HepG2 (cell line): Measurements from ENCODE around the gene DCP2. TPM values are rescaled to one million over a fixed set of nuclear protein-coding genes. Genes with fewer than 3 reads are reported as not detected.

Source experiments
- ATAC-seq: fragments of 200-7000 bp; cut with Tn5 transposase; 3 replicates; pipeline ENCODE4 v1.9.1; 2020; ENCODE audit warnings: mild to moderate bottlenecking, moderate library complexity
- BruUV-seq: library from RNA; stranded (reverse); fragments of 400-500 nt; replicated peaks from 2 replicates; lab custom pipeline; 2021; lab: Mats Ljungman, UMichigan
- CTCF ChIA-PET: fragments of 300-600 bp; formaldehyde crosslinking; extraction: SDS; loops from one replicate; lab custom pipeline; 2021; ENCODE audit warnings: low total read pairs, inconsistent platforms, low intra/inter-chr PET ratio; lab: Yijun Ruan, JAX
- POLR2A ChIA-PET: fragments of 350-600 bp; sonication (Branson Sonifier 250); formaldehyde crosslinking; loops from one replicate; lab custom pipeline; 2020; ENCODE audit warnings: antibody characterized with exemption, inconsistent platforms; lab: Yijun Ruan, JAX
- DNase-seq: peaks from one replicate; pipeline ENCODE4 v3.0.0-alpha.2; 2015; ENCODE audit warnings: low spot score
- FAIRE-seq: peaks from 3 replicates; lab custom pipeline; 2011; peaks lifted over from hg19 to GRCh38; lab: Jason Lieb, UNC
- H2AFZ ChIP-seq: one replicate; pipeline ENCODE4 v1.6.1; 2011; ENCODE audit warnings: low read length, inconsistent platforms
- H3K27ac ChIP-seq: fragments of 300-600 bp; 3 replicates; pipeline ENCODE4 v1.8.0; 2011; ENCODE audit warnings: mixed run types, mild to moderate bottlenecking, mixed read lengths, low read length, inconsistent platforms; ENCODE audit not compliant: insufficient read depth; ENCODE audit errors: extremely low read length
- H3K27me3 ChIP-seq, 2 experiments: fragments of 200-600 bp in 1 of 2; 2 replicates in 1 of 2; 3 replicates in 1 of 2; pipeline versions ENCODE4 v1.6.0 to v1.8.0; 2011; ENCODE audit warnings: low read length in 2 of 2, mild to moderate bottlenecking in 2 of 2, moderate library complexity in 2 of 2, inconsistent platforms in 1 of 2; ENCODE audit not compliant: insufficient read depth in 2 of 2, control insufficient read depth in 1 of 2
- H3K36me3 ChIP-seq, 2 experiments: fragments of 200-600 bp in 1 of 2; replicated peaks in 1 of 2; 2 replicates in 1 of 2; 3 replicates in 1 of 2; pipeline versions ENCODE4 v1.5.1 to v1.8.0; 2011; ENCODE audit warnings: low read length in 2 of 2, inconsistent platforms in 1 of 2; ENCODE audit not compliant: insufficient read depth in 2 of 2, control insufficient read depth in 1 of 2
- H3K4me1 ChIP-seq: 2 replicates; pipeline ENCODE4 v1.5.1; 2012; ENCODE audit warnings: low read length, inconsistent platforms; ENCODE audit not compliant: insufficient read depth
- H3K4me2 ChIP-seq: 2 replicates; pipeline ENCODE4 v1.6.0; 2011; ENCODE audit warnings: low read depth, low read length, inconsistent platforms
- H3K4me3 ChIP-seq, 3 experiments: fragments of 200-600 bp in 1 of 3; sonication (generic), shearing (Covaris generic) in 1 of 3; replicated peaks in 1 of 3; 2 replicates each; pipeline ENCODE4 v1.5.1; 2011 to 2016; ENCODE audit warnings: low read length in 3 of 3, inconsistent platforms in 2 of 3, low read depth in 2 of 3, mild to moderate bottlenecking in 2 of 3, control low read depth in 1 of 3, mixed read lengths in 1 of 3; ENCODE audit not compliant: insufficient read depth in 1 of 3
- H3K79me2 ChIP-seq: one replicate; pipeline ENCODE4 v1.6.1; 2011; ENCODE audit warnings: low read length, inconsistent platforms; ENCODE audit not compliant: insufficient read depth
- H3K9ac ChIP-seq: 2 replicates; pipeline ENCODE4 v1.6.0; 2011; ENCODE audit warnings: mild to moderate bottlenecking, low read depth, low read length, inconsistent platforms; ENCODE audit not compliant: insufficient read depth
- H3K9me3 ChIP-seq: 2 replicates; pipeline ENCODE4 v1.5.1; 2012; ENCODE audit warnings: mild to moderate bottlenecking, low read length
- H4K20me1 ChIP-seq: 2 replicates; pipeline ENCODE4 v1.6.0; 2011; ENCODE audit warnings: inconsistent platforms, mild to moderate bottlenecking, low read length, moderate library complexity; ENCODE audit not compliant: insufficient read depth
- EP300 ChIP-seq, 3 experiments: sonication (generic) in 1 of 3; formaldehyde crosslinking in 1 of 3; IDR thresholded peaks; 2 replicates each; pipeline versions ENCODE4 v1.5.1 to v1.6.1; 2011 to 2020; ENCODE audit warnings: low read depth in 2 of 3, low read length in 2 of 3, borderline replicate concordance in 1 of 3, improper control_type of control experiment in 1 of 3, mild to moderate bottlenecking in 1 of 3, missing genetic modification reagents in 1 of 3, moderate library complexity in 1 of 3
- HHEX ChIP-seq: IDR thresholded peaks from 2 replicates; pipeline ENCODE4 v1.6.1; 2016; ENCODE audit warnings: control low read depth
- HNRNPL ChIP-seq: fragments of 200-400 bp; formaldehyde crosslinking; IDR thresholded peaks from 2 replicates; pipeline ENCODE4 v1.6.1; 2017; ENCODE audit warnings: mild to moderate bottlenecking, low read depth, low read length
- MTF2 ChIP-seq: sonication (generic); formaldehyde crosslinking; IDR thresholded peaks from 2 replicates; pipeline ENCODE4 v1.5.0; 2020; ENCODE audit warnings: missing genetic modification reagents, borderline replicate concordance
- REPIN1 ChIP-seq: sonication (generic); formaldehyde crosslinking; IDR thresholded peaks from 2 replicates; pipeline ENCODE4 v1.8.0; 2022; ENCODE audit warnings: missing genetic modification reagents, low read depth, mild to moderate bottlenecking, borderline replicate concordance
- STAG1 ChIP-seq: sonication (generic); formaldehyde crosslinking; IDR thresholded peaks from 2 replicates; pipeline ENCODE4 v1.4.0; 2020; ENCODE audit warnings: missing genetic modification reagents
- ZNF225 ChIP-seq: sonication (generic); formaldehyde crosslinking; IDR thresholded peaks from 2 replicates; pipeline ENCODE4 v1.4.0; 2020; ENCODE audit warnings: mild to moderate bottlenecking, missing genetic modification reagents
- ZNF263 ChIP-seq: sonication (generic); formaldehyde crosslinking; IDR thresholded peaks from 2 replicates; pipeline ENCODE4 v1.4.0; 2020; ENCODE audit warnings: missing genetic modification reagents
- ZNF563 ChIP-seq: sonication (generic); formaldehyde crosslinking; IDR thresholded peaks from 2 replicates; pipeline ENCODE4 v1.8.0; 2022; ENCODE audit warnings: mild to moderate bottlenecking, moderate library complexity, missing genetic modification reagents
- ZSCAN25 ChIP-seq: sonication (generic); formaldehyde crosslinking; IDR thresholded peaks from 2 replicates; pipeline ENCODE4 v1.8.0; 2022; ENCODE audit warnings: mild to moderate bottlenecking, missing genetic modification reagents
- WGBS: methylation state at CpG from one replicate; pipeline ENCODE4 v1.1.6; 2017; ENCODE audit warnings: low lambda C conversion rate; 5-methylcytosine and 5-hydroxymethylcytosine counted together
- in situ Hi-C: cut with HindIII; loops from 2 replicates; pipeline ENCODE4 v1.10.0; 2017; ENCODE audit warnings: low pct_unique_long_range_greater_than_20kb; ENCODE audit not compliant: extremely low pct_ligation_motif_present
- intact Hi-C: fragments of 100-400 bp; cut with micrococcal nuclease; formaldehyde crosslinking; loops from one replicate; pipeline ENCODE4 v1.10.0; 2022; ENCODE audit not compliant: unreplicated experiment
- polyA plus RNA-seq, 8 experiments: library from polyadenylated mRNA; depleted of rRNA in 3 of 8; stranded (reverse) in 7 of 8; unstranded in 1 of 8; fragments of >200 nt; fragmentation: Illumina TruSeq in 4 of 8; extraction: Trizol in 4 of 8; gene quantifications; 2 replicates each; pipeline versions ENCODE4 v1.2.1 to v1.2.3, GENCODE V29; 2011 to 2016; ENCODE audit warnings: low read depth in 4 of 8, missing spikeins in 1 of 8, mixed read lengths in 1 of 8; ENCODE audit not compliant: insufficient read depth in 1 of 8
- total RNA-seq, 5 experiments: library from RNA; depleted of rRNA; stranded (reverse); fragments of >200 nt; fragmentation: Illumina TruSeq; extraction: Trizol; gene quantifications; 2 replicates each; pipeline ENCODE4 v1.2.3, GENCODE V29; 2016; ENCODE audit warnings: low read depth in 1 of 5
- TF ChIP-seq, protein P1 (sequence below): sonication (generic); formaldehyde crosslinking; IDR thresholded peaks from 2 replicates; pipeline ENCODE4 v1.8.0; 2022; ENCODE audit warnings: mild to moderate bottlenecking, missing genetic modification reagents, moderate library complexity
- TF ChIP-seq, protein P2 (sequence below): sonication (generic); formaldehyde crosslinking; IDR thresholded peaks from 2 replicates; pipeline ENCODE4 v1.4.0; 2020; ENCODE audit warnings: mild to moderate bottlenecking, missing genetic modification reagents
- TF ChIP-seq, protein P3 (sequence below): sonication (generic); formaldehyde crosslinking; IDR thresholded peaks from 2 replicates; pipeline ENCODE4 v1.4.0; 2020; ENCODE audit warnings: missing genetic modification reagents

Gene DCP2
- total and polyA plus RNA-seq, 2 of the 13 experiments (the other 11 are each of a cell fraction or from before 2014, with no cell fraction given) = 16.2 to 63.4 TPM

DNA sequence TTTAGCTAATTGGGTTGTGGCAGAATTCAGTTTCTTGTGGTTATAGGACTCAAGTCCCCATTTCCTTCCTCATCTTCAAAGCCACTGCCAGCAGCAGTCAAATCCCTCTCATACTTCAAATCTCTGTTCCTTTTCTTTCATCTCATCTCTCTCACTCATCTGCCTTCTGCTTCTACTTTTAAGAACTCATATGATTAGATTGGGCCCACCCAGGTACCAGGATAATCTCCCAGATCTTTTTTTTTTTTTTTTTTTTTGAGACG is 46.6 kb upstream of the DCP2 start (continued):
- no peak for TF ChIP-seq ZNF225 (CRISPR knock-in tag)

DNA sequence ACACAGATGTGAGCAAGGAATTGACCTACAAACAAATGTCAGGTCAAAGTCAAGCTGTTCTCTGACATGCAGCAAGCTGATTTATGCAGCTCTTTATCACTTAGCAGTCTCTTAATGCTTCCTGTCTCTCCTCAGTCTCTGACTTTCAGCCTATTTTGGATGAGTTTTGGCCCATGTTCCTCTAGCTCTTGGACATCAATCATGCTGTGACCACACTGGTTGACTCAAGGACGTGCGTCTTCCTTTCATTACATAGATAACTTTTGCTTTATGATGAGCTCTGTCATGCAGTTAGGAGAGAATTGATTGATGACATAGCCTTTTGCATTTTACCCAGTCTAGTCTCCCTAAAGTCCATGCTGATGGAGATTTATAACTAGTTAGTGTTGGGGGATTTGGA is 45.1 kb upstream of the DCP2 start:
- WGBS = 75% methylated on average over 2 of the region's 2 CpGs
- ChIA-PET POLR2A (interaction anchor here (1.0 kb wide), 2 partner anchors 18 to 29 kb away, joined by 3 read pairs; no protein-coding TSS in a partner anchor), CTCF (no interaction called here)
- Histone ChIP-seq H3K9ac (no peak overlapping the region), H3K4me1 (no peaks in the 10 kb centered on the region), H3K27ac (no peak overlapping the region), H3K27me3 (no peaks in the 10 kb centered on the region), H4K20me1 (no peaks in the 10 kb centered on the region)
- BruUV-seq = no TSS peak
- ATAC-seq (no peak), FAIRE-seq (no peak)
- in situ Hi-C loops = no loop called here
- TF ChIP-seq ZSCAN25 (CRISPR knock-in tag) = no peak
- TF ChIP-seq, protein P1, sequence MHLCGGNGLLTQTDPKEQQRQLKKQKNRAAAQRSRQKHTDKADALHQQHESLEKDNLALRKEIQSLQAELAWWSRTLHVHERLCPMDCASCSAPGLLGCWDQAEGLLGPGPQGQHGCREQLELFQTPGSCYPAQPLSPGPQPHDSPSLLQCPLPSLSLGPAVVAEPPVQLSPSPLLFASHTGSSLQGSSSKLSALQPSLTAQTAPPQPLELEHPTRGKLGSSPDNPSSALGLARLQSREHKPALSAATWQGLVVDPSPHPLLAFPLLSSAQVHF = no peak
- TF ChIP-seq, all 625 proteins: peak for 0
- no peak overlapping the region for H3K4me3 ChIP-seq
- H3K4me2 ChIP-seq = no peak overlapping the region
- no peak for DNase-seq
- no peak overlapping the region for H2AFZ ChIP-seq
- no peaks in the 10 kb centered on the region for H3K79me2 ChIP-seq
- intact Hi-C loops = no loop called here
- no peaks in the 10 kb centered on the region for H3K36me3 ChIP-seq
- H3K9me3 ChIP-seq = no peaks in the 10 kb centered on the region

DNA sequence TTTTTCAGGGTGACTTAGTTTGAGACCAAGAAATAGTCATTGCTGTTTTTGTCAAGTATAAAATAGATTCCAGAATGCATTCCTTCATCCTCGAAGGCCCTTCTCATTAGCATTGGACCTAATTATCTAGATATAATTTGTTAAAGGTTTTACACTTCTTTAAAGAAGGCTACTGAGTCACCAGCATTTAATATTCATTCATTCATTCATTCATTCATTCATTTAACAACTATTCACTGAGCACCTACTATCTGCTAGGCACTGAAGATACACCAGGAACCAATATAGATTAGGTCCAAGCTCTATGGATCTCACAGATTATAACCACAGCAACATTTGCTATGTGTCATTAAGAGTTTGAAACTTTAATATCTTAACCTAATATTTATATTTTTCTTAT is 43.5 kb upstream of the DCP2 start:
- in situ Hi-C loops (no loop called here), intact Hi-C loops (no loop called here)
- H2AFZ ChIP-seq = no peak overlapping the region
- TF ChIP-seq ZNF563 (CRISPR knock-in tag) (no peak), HNRNPL (no peak), REPIN1 (no peak), ZNF263 (CRISPR knock-in tag) (no peak), STAG1 (CRISPR knock-in tag) (no peak), HHEX (no peak), MTF2 (CRISPR knock-in tag) (no peak), EP300 (IDR thresholded peaks at IDR 0.05; ENCODE audit: low read depth in 2 of 2, low read length in 2 of 2) (no peak), EP300 (CRISPR knock-in tag; IDR thresholded peaks at IDR 0.05; ENCODE audit: borderline replicate concordance) (no peak)
- TF ChIP-seq, protein P2, sequence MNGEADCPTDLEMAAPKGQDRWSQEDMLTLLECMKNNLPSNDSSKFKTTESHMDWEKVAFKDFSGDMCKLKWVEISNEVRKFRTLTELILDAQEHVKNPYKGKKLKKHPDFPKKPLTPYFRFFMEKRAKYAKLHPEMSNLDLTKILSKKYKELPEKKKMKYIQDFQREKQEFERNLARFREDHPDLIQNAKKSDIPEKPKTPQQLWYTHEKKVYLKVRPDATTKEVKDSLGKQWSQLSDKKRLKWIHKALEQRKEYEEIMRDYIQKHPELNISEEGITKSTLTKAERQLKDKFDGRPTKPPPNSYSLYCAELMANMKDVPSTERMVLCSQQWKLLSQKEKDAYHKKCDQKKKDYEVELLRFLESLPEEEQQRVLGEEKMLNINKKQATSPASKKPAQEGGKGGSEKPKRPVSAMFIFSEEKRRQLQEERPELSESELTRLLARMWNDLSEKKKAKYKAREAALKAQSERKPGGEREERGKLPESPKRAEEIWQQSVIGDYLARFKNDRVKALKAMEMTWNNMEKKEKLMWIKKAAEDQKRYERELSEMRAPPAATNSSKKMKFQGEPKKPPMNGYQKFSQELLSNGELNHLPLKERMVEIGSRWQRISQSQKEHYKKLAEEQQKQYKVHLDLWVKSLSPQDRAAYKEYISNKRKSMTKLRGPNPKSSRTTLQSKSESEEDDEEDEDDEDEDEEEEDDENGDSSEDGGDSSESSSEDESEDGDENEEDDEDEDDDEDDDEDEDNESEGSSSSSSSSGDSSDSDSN = no peak
- TF ChIP-seq, protein P3, sequence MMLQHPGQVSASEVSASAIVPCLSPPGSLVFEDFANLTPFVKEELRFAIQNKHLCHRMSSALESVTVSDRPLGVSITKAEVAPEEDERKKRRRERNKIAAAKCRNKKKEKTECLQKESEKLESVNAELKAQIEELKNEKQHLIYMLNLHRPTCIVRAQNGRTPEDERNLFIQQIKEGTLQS (CRISPR knock-in tag) = no peak
- ATAC-seq = no peak
- no peak for FAIRE-seq
- 63% methylated on average over 1 of the region's 1 CpG for WGBS
- H3K4me2 ChIP-seq = no peak overlapping the region
- ChIA-PET POLR2A (no interaction called here), CTCF (no interaction called here)
- H3K9me3 ChIP-seq = no peaks in the 10 kb centered on the region
- BruUV-seq = no TSS peak
- no peaks in the 10 kb centered on the region for H3K36me3 ChIP-seq
- H3K4me3 ChIP-seq = no peak overlapping the region
- H3K27me3 ChIP-seq = no peaks in the 10 kb centered on the region
- H3K9ac ChIP-seq = no peak overlapping the region
- H3K27ac ChIP-seq = no peak overlapping the region
- H3K4me1 ChIP-seq = no peaks in the 10 kb centered on the region
- H3K79me2 ChIP-seq = no peaks in the 10 kb centered on the region
- H4K20me1 ChIP-seq = no peaks in the 10 kb centered on the region
- no peak for DNase-seq
